Neuronal stem cell (in vitro differentiated cells): ENCODE measurements around the gene CA5B.
"Not testable (repeated sequence)": the region's sequence is repeated elsewhere in the genome, so short reads cannot be mapped to it uniquely, and the experiment has no call there.

Source experiments
- DNase-seq: peaks from one replicate; pipeline ENCODE4 v3.0.0-alpha.2; 2013; ENCODE audit warnings: low spot score
- H2AFZ ChIP-seq: one replicate; pipeline ENCODE4 v1.6.1; 2013; ENCODE audit warnings: mild to moderate bottlenecking, low read length, inconsistent platforms
- H2AK5ac ChIP-seq: 2 replicates; pipeline ENCODE4 v1.6.1; 2013; ENCODE audit warnings: low read depth, mild to moderate bottlenecking, inconsistent platforms, low read length, moderate library complexity, mixed read lengths
- H2BK120ac ChIP-seq: 2 replicates; pipeline ENCODE4 v1.6.1; 2013; ENCODE audit warnings: low read depth, mild to moderate bottlenecking, inconsistent platforms, low read length, moderate library complexity, mixed read lengths
- H2BK12ac ChIP-seq: one replicate; pipeline ENCODE4 v1.6.1; 2013; ENCODE audit warnings: low read length, inconsistent platforms
- H2BK15ac ChIP-seq: 2 replicates; pipeline ENCODE4 v1.6.1; 2013; ENCODE audit warnings: mild to moderate bottlenecking, low read length, inconsistent platforms, mixed read lengths
- H2BK5ac ChIP-seq: one replicate; pipeline ENCODE4 v1.6.1; 2013; ENCODE audit warnings: inconsistent platforms, mild to moderate bottlenecking, low read length, moderate library complexity
- H3K14ac ChIP-seq: one replicate; pipeline ENCODE4 v1.6.1; 2013; ENCODE audit warnings: low read length, inconsistent platforms
- H3K18ac ChIP-seq: 2 replicates; pipeline ENCODE4 v1.6.1; 2013; ENCODE audit warnings: low read length, inconsistent platforms
- H3K23ac ChIP-seq: 2 replicates; pipeline ENCODE4 v1.6.1; 2013; ENCODE audit warnings: low read depth, mild to moderate bottlenecking, mixed read lengths, low read length, inconsistent platforms; ENCODE audit not compliant: poor library complexity
- H3K27ac ChIP-seq: replicated peaks from 3 replicates; pipeline ENCODE4 v1.5.1; 2013; ENCODE audit warnings: low read length, inconsistent platforms
- H3K27me3 ChIP-seq, 3 experiments: 2 replicates each; pipeline ENCODE4 v1.6.1; 2013; ENCODE audit warnings: low read length in 3 of 3, mild to moderate bottlenecking in 2 of 3, inconsistent platforms in 1 of 3, low read depth in 1 of 3, mixed read lengths in 1 of 3, moderate library complexity in 1 of 3; ENCODE audit not compliant: control insufficient read depth in 3 of 3, insufficient read depth in 3 of 3
- H3K36me3 ChIP-seq, 2 donors: replicated peaks in 1 of 2; 2 replicates each; pipeline ENCODE4 v1.6.1; 2013; ENCODE audit warnings: low read length in 2 of 2; ENCODE audit not compliant: control insufficient read depth in 2 of 2, insufficient read depth in 2 of 2
- H3K4ac ChIP-seq: 2 replicates; pipeline ENCODE4 v1.6.1; 2013; ENCODE audit warnings: inconsistent platforms, mild to moderate bottlenecking, low read length, moderate library complexity
- H3K4me1 ChIP-seq, 2 donors: 1 replicate in 1 of 2; 2 replicates in 1 of 2; pipeline ENCODE4 v1.6.1; 2013; ENCODE audit warnings: low read length in 2 of 2, low read depth in 1 of 2; ENCODE audit not compliant: control insufficient read depth in 2 of 2, insufficient read depth in 1 of 2
- H3K4me2 ChIP-seq: one replicate; pipeline ENCODE4 v1.6.1; 2013; ENCODE audit warnings: mild to moderate bottlenecking, low read length, inconsistent platforms; ENCODE audit not compliant: insufficient read depth, poor library complexity, severe bottlenecking
- H3K4me3 ChIP-seq, 2 donors: 2 replicates each; pipeline ENCODE4 v1.5.1; 2013; ENCODE audit warnings: low read length in 2 of 2, mild to moderate bottlenecking in 2 of 2, inconsistent platforms in 1 of 2, moderate library complexity in 1 of 2
- H3K79me1 ChIP-seq: one replicate; pipeline ENCODE4 v1.6.1; 2013; ENCODE audit warnings: low read depth, mild to moderate bottlenecking, inconsistent platforms, low read length, moderate library complexity
- H3K9ac ChIP-seq: one replicate; pipeline ENCODE4 v1.6.1; 2013; ENCODE audit warnings: mild to moderate bottlenecking, low read depth, low read length, inconsistent platforms; ENCODE audit not compliant: poor library complexity
- H3K9me3 ChIP-seq, 2 donors: replicated peaks in 1 of 2; 2 replicates each; pipeline versions ENCODE3 to v1.6.1; 2013; ENCODE audit warnings: low read length in 2 of 2, mild to moderate bottlenecking in 2 of 2, inconsistent platforms in 1 of 2, low read depth in 1 of 2, mixed read lengths in 1 of 2, moderate library complexity in 1 of 2; ENCODE audit not compliant: control insufficient read depth in 2 of 2, insufficient read depth in 1 of 2
- H4K8ac ChIP-seq: one replicate; pipeline ENCODE4 v1.6.1; 2013; ENCODE audit warnings: low read depth, mild to moderate bottlenecking, inconsistent platforms, low read length, moderate library complexity
- H4K91ac ChIP-seq: one replicate; pipeline ENCODE4 v1.6.1; 2013; ENCODE audit warnings: low read length, low read depth, mild to moderate bottlenecking, inconsistent platforms; ENCODE audit not compliant: poor library complexity
- WGBS, 2 donors: extraction: QIAGEN DNeasy Blood & Tissue Kit; methylation state at CpG; one replicate each; pipeline ENCODE4 v1.1.7; 2013; ENCODE audit warnings: missing lambda C conversion rate in 2 of 2, mixed read lengths in 1 of 2; ENCODE audit not compliant: insufficient read length in 2 of 2, insufficient replicate concordance in 1 of 2; ENCODE audit errors: extremely low coverage in 2 of 2; 5-methylcytosine and 5-hydroxymethylcytosine counted together

CA5B gene

GRCh38 chrX:15744181-15744867, 6.3 kb downstream of the CA5B start:
- Histone ChIP-seq H2AK5ac (no peak overlapping the region), H3K36me3 (no peaks in the 10 kb centered on the region), H3K14ac (no peak overlapping the region), H2BK15ac (no peak overlapping the region), H2BK120ac (no peak overlapping the region), H3K4me1 (peaks cover 0 to 2% of the 10 kb centered on the region in 2 donors), H3K4ac (no peak overlapping the region), H4K91ac (no peak overlapping the region), H3K9ac (no peak overlapping the region), H3K18ac (no peak overlapping the region), H3K27ac (no peak overlapping the region), H2BK5ac (no peak overlapping the region), H3K27me3 (peaks cover 0 to 9% (median 0%) of the 10 kb centered on the region in 3 experiments), H3K23ac (no peak overlapping the region), H3K4me2 (no peak overlapping the region), H3K9me3 (no peaks in the 10 kb centered on the region), H3K4me3 (no peak overlapping the region), H4K8ac (no peak overlapping the region), H2AFZ (no peak overlapping the region), H3K79me1 (no peaks in the 10 kb centered on the region), H2BK12ac (no peak overlapping the region)
- WGBS, 2 donors: no CpG with 5 or more reads among the region's 9 CpGs
- DNase-seq: no peak

GRCh38 chrX:15745179-15745578, 7.1 kb downstream of the CA5B start:
- 100% methylated on average over 1 of the region's 4 CpGs; no CpG with 5 or more reads in 1 of the 2 donors for WGBS, 2 donors
- no peak overlapping the region for H2AFZ ChIP-seq
- no peak overlapping the region for H2AK5ac ChIP-seq
- no peaks in the 10 kb centered on the region for H3K9me3 ChIP-seq
- H4K91ac ChIP-seq: no peak overlapping the region
- H3K4me2 ChIP-seq: no peak overlapping the region
- H2BK15ac ChIP-seq: no peak overlapping the region
- peaks cover 0 to 2% of the 10 kb centered on the region in 2 donors for H3K4me1 ChIP-seq
- no peak overlapping the region for H3K14ac ChIP-seq
- H3K4ac ChIP-seq: no peak overlapping the region
- no peak overlapping the region for H3K18ac ChIP-seq
- peaks cover 0 to 5% (median 0%) of the 10 kb centered on the region in 3 experiments for H3K27me3 ChIP-seq
- no peak overlapping the region for H3K27ac ChIP-seq
- no peak overlapping the region for H2BK120ac ChIP-seq
- H3K9ac ChIP-seq: no peak overlapping the region
- H4K8ac ChIP-seq: no peak overlapping the region
- H2BK5ac ChIP-seq: no peak overlapping the region
- no peak overlapping the region for H2BK12ac ChIP-seq
- H3K23ac ChIP-seq: no peak overlapping the region
- DNase-seq: no peak
- H3K36me3 ChIP-seq: no peaks in the 10 kb centered on the region
- no peaks in the 10 kb centered on the region for H3K79me1 ChIP-seq
- no peak overlapping the region for H3K4me3 ChIP-seq

- WGBS, 2 donors: no CpG with 5 or more reads among the region's 6 CpGs
- H2BK15ac ChIP-seq, H3K36me3 ChIP-seq, H3K4me1 ChIP-seq, H2BK12ac ChIP-seq, H3K14ac ChIP-seq, H3K27ac ChIP-seq, H3K18ac ChIP-seq, DNase-seq, H4K91ac ChIP-seq, H3K4me2 ChIP-seq, H3K4ac ChIP-seq, H3K4me3 ChIP-seq, H3K9me3 ChIP-seq, H2BK5ac ChIP-seq, H2AFZ ChIP-seq, H3K9ac ChIP-seq, H3K79me1 ChIP-seq, H2BK120ac ChIP-seq, H3K27me3 ChIP-seq, H2AK5ac ChIP-seq, H3K23ac ChIP-seq, H4K8ac ChIP-seq: not testable (repeated sequence)
Observed at GRCh38 chrX:15746651-15747050, 8.6 kb downstream of the CA5B start.

- Histone ChIP-seq H3K4me3 (no peak overlapping the region), H2BK120ac (no peak overlapping the region), H2AK5ac (no peak overlapping the region), H3K9ac (no peak overlapping the region), H3K36me3 (no peaks in the 10 kb centered on the region), H3K4me1 (peaks cover 0 to 2% of the 10 kb centered on the region in 2 donors), H2BK15ac (no peak overlapping the region), H4K91ac (no peak overlapping the region), H3K18ac (no peak overlapping the region), H3K79me1 (no peaks in the 10 kb centered on the region), H3K14ac (no peak overlapping the region), H3K4ac (no peak overlapping the region), H3K27me3 (peaks cover 0 to 5% (median 0%) of the 10 kb centered on the region in 3 experiments), H3K27ac (no peak overlapping the region), H2AFZ (no peak overlapping the region), H3K4me2 (no peak overlapping the region), H2BK12ac (no peak overlapping the region), H4K8ac (no peak overlapping the region), H3K9me3 (no peaks in the 10 kb centered on the region), H3K23ac (no peak overlapping the region), H2BK5ac (no peak overlapping the region)
- WGBS, 2 donors: no CpG with 5 or more reads among the region's 13 CpGs
- DNase-seq: no peak
Observed at GRCh38 chrX:15747626-15748173, 9.6 kb downstream of the CA5B start.
